A549 (cell line): ENCODE results near the gene MMGT1.
"Not testable (repeated sequence)": the region's sequence is repeated elsewhere in the genome, so short reads cannot be mapped to it uniquely, and the experiment has no call there.

Experiments used
- CBX2 ChIP-seq: fragments of 200-600 bp; sonication (generic); IDR thresholded peaks from 2 replicates; pipeline ENCODE4 v1.6.1; 2016; ENCODE audit warnings: low read depth, mild to moderate bottlenecking, borderline replicate concordance
- CEBPB ChIP-seq, 2 experiments: fragments of >200 bp in 1 of 2; sonication (Bioruptor Twin) in 1 of 2; formaldehyde crosslinking in 1 of 2; IDR thresholded peaks; 2 replicates each; pipeline ENCODE4 v1.6.1; 2012 to 2016
- CHD2 ChIP-seq: fragments of 150-350 bp; IDR thresholded peaks from 2 replicates; pipeline ENCODE4 v1.6.1; 2014; ENCODE audit warnings: low read length; ENCODE audit not compliant: partially characterized antibody
- CHD4 ChIP-seq: fragments of 200-600 bp; sonication (generic); IDR thresholded peaks from 2 replicates; pipeline ENCODE4 v1.6.1; 2016; ENCODE audit warnings: antibody characterized with exemption, mild to moderate bottlenecking, borderline replicate concordance
- CTCF ChIP-seq: fragments of >200 bp; sonication (Bioruptor Twin); formaldehyde crosslinking; IDR thresholded peaks from 3 replicates; pipeline ENCODE4 v1.5.1; 2016
- EP300 ChIP-seq, 2 experiments: fragments of >200 bp; sonication (Bioruptor Twin); formaldehyde crosslinking; IDR thresholded peaks; 2 replicates in 1 of 2; 3 replicates in 1 of 2; pipeline ENCODE4 v1.6.1; 2016 to 2017
- MAX ChIP-seq: IDR thresholded peaks from 2 replicates; pipeline ENCODE4 v1.6.1; 2012
- NFE2L2 ChIP-seq: fragments of 150-350 bp; conservative IDR thresholded peaks from 2 replicates; pipeline ENCODE4 v1.6.1; 2014; ENCODE audit warnings: low read length
- POLR2A ChIP-seq: IDR thresholded peaks from 2 replicates; pipeline ENCODE4 v1.6.1; 2012; ENCODE audit warnings: mild to moderate bottlenecking, low read length
- RAD21 ChIP-seq, 2 experiments: fragments of >200 bp in 1 of 2; sonication (Bioruptor Twin) in 1 of 2; formaldehyde crosslinking in 1 of 2; IDR thresholded peaks in 1 of 2; conservative IDR thresholded peaks in 1 of 2; 2 replicates in 1 of 2; 3 replicates in 1 of 2; pipeline ENCODE4 v1.6.1; 2012 to 2018; ENCODE audit warnings: inconsistent platforms in 1 of 2
- REST ChIP-seq: fragments of 200-600 bp; sonication (generic); IDR thresholded peaks from 2 replicates; pipeline ENCODE4 v1.6.1; 2016; ENCODE audit warnings: antibody characterized with exemption, mild to moderate bottlenecking, moderate library complexity
- RNF2 ChIP-seq: fragments of 200-600 bp; sonication (generic); IDR thresholded peaks from 2 replicates; pipeline ENCODE4 v1.6.1; 2016; ENCODE audit warnings: low read depth, mild to moderate bottlenecking, antibody characterized with exemption, moderate library complexity, borderline replicate concordance
- SMC3 ChIP-seq: fragments of >200 bp; sonication (Bioruptor Twin); formaldehyde crosslinking; IDR thresholded peaks from 3 replicates; pipeline ENCODE4 v1.6.1; 2018; ENCODE audit warnings: inconsistent platforms

GRCh38 chrX:135920516-135920915 is 53.3 kb downstream of the MMGT1 start:
- not testable (repeated sequence) for TF ChIP-seq CTCF; RNF2; CEBPB (IDR thresholded peaks at IDR 0.05); SMC3; POLR2A; CHD4; REST; CBX2; NFE2L2; CHD2; MAX; EP300 (IDR thresholded peaks at IDR 0.05); RAD21 (conservative IDR thresholded peaks at IDR 0.05 in 1 of 2, IDR thresholded peaks at IDR 0.05 in 1 of 2)
